ENCODE data around the gene CASZ1.

CASZ1 gene

GRCh38 chr1:10775763-10776162, 20.7 kb downstream of the CASZ1 start:
- no peak for DNase-seq (ENCODE audit: low read depth in 2 of 2)

GRCh38 chr1:10774615-10775310, 21.7 kb downstream of the CASZ1 start:
- no peak for DNase-seq (ENCODE audit: low read depth in 2 of 2)

GRCh38 chr1:10773851-10774614, 22.4 kb downstream of the CASZ1 start:
- DNase-seq (ENCODE audit: low read depth in 2 of 2) = no peak

GRCh38 chr1:10773376-10773775, 23.1 kb downstream of the CASZ1 start:
- no peak for DNase-seq (ENCODE audit: low read depth in 2 of 2)

- no peak for DNase-seq (ENCODE audit: low read depth in 2 of 2)
Measured at GRCh38 chr1:10772711-10773110, 23.7 kb downstream of the CASZ1 start.

GRCh38 chr1:10771789-10772188, 24.7 kb downstream of the CASZ1 start:
- no peak for DNase-seq (ENCODE audit: low read depth in 2 of 2)

GRCh38 chr1:10768552-10768951, 27.9 kb downstream of the CASZ1 start:
- no peak for DNase-seq (ENCODE audit: low read depth in 2 of 2)

- no peak for DNase-seq (ENCODE audit: low read depth in 2 of 2)
Measured at GRCh38 chr1:10767282-10767681, 29.2 kb downstream of the CASZ1 start.

- DNase-seq (ENCODE audit: low read depth in 2 of 2) = no peak
Measured at GRCh38 chr1:10765734-10766478, 30.5 kb downstream of the CASZ1 start.

- DNase-seq (ENCODE audit: low read depth in 2 of 2) = no peak
Measured at GRCh38 chr1:10765304-10765703, 31.1 kb downstream of the CASZ1 start.

- DNase-seq (ENCODE audit: low read depth in 2 of 2) = no peak
Measured at GRCh38 chr1:10764296-10764798, 32.1 kb downstream of the CASZ1 start.

- DNase-seq (ENCODE audit: low read depth in 2 of 2) = no peak
Measured at GRCh38 chr1:10762875-10763274, 33.6 kb downstream of the CASZ1 start.

- DNase-seq (ENCODE audit: low read depth in 2 of 2) = no peak
Measured at GRCh38 chr1:10762153-10762523, 34.3 kb downstream of the CASZ1 start.

- no peak for DNase-seq (ENCODE audit: low read depth in 2 of 2)
Measured at GRCh38 chr1:10761503-10762152, 34.8 kb downstream of the CASZ1 start.

- no peak for DNase-seq (ENCODE audit: low read depth in 2 of 2)
Measured at GRCh38 chr1:10760566-10761502, 35.6 kb downstream of the CASZ1 start.

GRCh38 chr1:10759413-10760200, 36.8 kb downstream of the CASZ1 start:
- no peak for DNase-seq (ENCODE audit: low read depth in 2 of 2)

- DNase-seq (ENCODE audit: low read depth in 2 of 2) = no peak
Measured at GRCh38 chr1:10756842-10757241, 39.6 kb downstream of the CASZ1 start.

GRCh38 chr1:10755970-10756521, 40.4 kb downstream of the CASZ1 start:
- peak; percentile 41 to 50 for DNase-seq (ENCODE audit: low read depth in 2 of 2)

- DNase-seq (ENCODE audit: low read depth in 2 of 2) = no peak
Measured at GRCh38 chr1:10754568-10755329, 41.7 kb downstream of the CASZ1 start.

Data from stimulated activated CD4-positive, alpha-beta T cell treated with anti-CD3 and anti-CD28 coated beads, Interleukin-4, amount 100 ng/mL, for 48 hours (primary cell).